Stimulated activated CD4-positive, alpha-beta T cell treated with anti-CD3 and anti-CD28 coated beads, Interleukin-1b, Interleukin-23, amount 100 ng/mL, for 24 hours (primary cell): ENCODE data around the gene TMEM145.

Experiments used
- DNase-seq, 4 experiments: peaks; one replicate each; pipeline ENCODE4 v3.0.0-alpha.2; 2020; ENCODE audit warnings: low read depth in 4 of 4, low spot score in 1 of 4

TMEM145 gene

DNA sequence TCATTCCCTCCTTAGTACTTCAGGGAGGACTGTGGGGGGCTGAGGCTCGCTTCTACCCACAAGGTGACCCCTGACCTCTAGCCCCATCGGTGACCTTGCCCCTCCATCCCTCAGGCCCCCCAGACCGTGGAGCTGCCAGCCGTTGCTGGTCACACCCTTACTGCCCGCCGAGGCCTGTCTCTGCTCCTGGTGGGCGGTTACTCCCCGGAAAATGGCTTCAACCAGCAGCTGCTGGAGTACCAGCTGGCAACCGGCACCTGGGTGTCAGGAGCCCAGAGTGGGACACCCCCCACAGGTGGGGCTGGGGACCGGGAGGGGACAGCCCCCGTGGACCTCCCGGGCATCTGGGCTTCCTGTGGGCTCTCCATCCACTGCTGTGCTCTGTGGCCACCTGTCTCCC is 44.2 kb downstream of the TMEM145 start:
- no peak for DNase-seq

DNA sequence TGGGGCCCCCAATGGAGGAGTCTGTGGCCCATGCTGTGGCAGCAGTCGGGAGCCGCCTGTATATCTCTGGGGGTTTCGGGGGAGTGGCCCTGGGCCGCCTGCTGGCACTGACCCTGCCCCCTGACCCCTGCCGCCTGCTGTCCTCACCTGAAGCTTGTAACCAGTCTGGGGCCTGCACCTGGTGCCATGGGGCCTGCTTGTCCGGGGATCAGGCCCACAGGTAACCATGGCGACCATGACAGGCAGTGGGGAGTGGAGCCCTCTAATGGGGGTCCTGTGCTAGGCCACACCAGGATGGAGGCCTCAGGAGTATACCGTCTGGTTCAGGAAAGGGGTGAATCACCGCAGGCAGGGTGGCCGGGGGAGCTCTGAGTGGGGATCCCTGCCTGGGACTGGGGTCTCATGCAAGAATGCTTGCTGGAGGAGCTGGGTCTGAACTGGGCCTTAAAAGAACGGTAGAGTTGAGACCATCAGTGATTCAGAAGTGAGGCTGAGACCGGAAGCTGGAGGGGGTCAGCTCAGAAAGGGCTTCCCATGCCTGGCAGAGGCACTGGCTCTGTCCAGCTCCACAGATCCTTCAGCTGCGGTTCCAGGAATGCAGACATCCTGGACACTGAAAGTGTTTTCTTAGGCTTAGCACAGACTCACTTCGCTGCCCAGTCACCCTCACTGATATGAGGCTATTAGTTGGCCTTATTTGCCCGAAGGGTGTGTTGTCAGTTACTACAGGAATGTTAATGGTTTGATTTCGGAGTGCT is 47.9 kb downstream of the TMEM145 start:
- DNase-seq: no peak

DNA sequence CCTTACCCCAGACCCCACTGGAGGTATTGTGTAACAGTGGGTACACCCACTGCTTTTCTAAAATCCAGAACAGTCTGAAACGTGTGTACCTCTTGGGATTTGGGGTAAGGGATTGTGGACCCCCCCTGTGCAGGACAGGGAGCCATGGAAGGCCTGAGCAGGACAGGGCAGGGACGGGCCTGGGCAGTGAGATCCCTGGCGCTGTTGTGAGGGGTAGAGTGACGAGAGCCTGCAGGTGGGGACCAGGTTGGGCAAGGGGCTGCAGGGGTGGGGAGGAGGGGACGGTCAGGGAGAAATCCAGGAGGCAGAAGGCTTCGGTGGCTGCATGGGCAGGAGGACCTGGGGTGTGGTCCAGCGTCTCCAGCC is 48.4 kb downstream of the TMEM145 start:
- DNase-seq: no peak

DNA sequence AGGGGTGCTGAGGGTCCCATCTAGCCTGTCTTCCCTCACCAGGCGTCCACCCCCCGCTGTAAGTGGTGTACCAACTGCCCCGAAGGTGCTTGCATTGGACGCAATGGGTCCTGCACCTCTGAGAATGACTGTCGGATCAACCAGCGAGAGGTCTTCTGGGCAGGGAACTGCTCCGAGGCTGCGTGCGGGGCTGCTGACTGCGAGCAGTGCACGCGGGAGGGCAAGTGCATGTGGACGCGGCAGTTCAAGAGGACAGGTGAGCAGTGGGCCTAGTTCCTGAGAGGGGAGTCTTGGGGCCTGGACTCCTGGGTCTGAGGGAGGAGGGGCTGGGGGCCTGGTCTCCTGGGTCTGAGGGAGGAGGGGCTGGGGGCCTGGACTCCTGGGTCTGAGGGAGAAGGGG is 49.2 kb downstream of the TMEM145 start:
- DNase-seq: no peak

GRCh38 chr19:42362891-42363440 is 49.9 kb downstream of the TMEM145 start:
- no peak for DNase-seq

DNA sequence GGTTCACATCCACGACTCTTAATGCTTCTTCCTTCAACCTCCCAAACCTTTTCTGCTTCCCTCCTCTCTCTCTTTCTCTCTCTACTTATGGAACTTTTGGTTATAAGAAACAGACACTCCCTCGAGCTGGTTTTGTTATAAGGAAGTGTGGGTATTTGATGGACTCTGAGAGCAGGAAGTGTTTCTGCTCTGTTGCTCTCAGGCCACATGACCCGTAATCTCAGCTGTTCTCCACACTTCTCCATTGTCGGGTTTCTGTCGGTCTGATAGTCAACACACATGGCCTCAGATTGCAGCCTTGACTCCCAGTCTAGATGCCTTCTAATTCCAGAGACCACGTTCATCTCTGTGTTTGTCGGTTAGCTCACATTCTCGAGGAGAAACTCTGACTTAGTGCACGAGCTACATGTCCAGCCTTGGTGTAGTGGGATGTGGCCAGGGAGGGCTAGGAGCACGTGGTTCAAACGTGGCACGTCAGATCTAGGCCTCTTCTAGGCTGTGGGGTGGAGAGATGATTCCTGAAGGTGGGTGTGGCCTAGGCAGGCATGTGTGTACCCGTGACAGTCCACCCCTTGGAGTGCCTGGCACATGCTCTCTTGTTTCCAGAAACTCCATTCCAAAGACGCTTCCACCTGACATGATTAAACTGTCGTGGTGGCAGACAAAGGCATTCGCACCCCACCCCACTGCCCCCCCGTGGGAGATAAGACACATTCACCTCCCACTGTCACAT is 50.7 kb downstream of the TMEM145 start:
- DNase-seq: no peak

DNA sequence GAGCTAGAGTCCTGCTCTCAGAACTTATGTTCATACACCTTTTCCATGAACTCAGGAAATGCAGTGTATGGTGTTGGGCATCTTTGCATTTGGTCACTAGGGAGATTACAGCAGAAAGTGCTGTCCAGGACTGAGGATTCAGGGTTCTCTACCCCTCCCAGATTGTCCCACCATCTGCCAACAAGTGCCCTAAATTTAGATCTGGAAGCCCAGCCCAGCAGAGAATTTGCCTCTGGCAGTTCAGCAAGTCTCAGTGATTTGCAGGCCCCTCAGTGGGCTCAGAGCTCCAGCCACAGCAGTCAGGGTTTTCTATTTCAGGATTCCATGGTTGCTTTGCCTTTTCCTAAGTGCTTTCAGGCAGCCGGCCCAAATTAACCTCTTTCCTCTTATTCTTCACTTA is 53.6 kb downstream of the TMEM145 start:
- DNase-seq: no peak

GRCh38 chr19:42367929-42368328 is 54.8 kb downstream of the TMEM145 start:
- no peak for DNase-seq

- DNase-seq: no peak
Observed at GRCh38 chr19:42368360-42368759, 55.3 kb downstream of the TMEM145 start.

GRCh38 chr19:42368765-42369164 is 55.7 kb downstream of the TMEM145 start:
- no peak for DNase-seq

DNA sequence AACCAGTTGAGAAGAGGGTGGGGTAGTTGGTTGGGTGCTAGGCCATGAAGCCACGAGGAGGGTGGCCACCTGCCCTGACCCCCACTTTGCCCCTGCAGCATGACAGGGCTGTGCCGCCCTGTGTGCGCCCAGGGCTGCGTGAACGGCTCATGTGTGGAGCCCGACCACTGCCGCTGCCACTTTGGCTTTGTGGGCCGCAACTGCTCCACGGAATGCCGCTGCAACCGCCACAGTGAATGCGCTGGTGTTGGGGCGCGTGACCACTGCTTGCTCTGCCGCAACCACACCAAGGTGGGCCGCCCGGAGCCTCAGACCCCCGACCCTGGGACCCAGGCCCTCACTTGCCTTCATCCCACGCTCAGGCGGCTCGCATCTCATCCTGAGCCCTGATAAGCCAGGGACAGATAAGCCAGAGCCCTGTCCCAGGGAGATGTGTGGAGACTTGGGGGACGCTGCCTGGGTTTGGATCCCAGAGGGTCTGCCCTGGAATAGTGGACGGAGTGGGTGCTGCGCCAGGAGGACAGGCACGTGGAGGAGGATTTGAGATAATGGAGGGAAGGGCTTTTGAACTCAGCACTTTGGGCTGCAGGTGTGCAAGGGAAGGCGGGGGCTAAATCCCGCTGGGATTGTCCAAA is 56.4 kb downstream of the TMEM145 start:
- no peak for DNase-seq

DNA sequence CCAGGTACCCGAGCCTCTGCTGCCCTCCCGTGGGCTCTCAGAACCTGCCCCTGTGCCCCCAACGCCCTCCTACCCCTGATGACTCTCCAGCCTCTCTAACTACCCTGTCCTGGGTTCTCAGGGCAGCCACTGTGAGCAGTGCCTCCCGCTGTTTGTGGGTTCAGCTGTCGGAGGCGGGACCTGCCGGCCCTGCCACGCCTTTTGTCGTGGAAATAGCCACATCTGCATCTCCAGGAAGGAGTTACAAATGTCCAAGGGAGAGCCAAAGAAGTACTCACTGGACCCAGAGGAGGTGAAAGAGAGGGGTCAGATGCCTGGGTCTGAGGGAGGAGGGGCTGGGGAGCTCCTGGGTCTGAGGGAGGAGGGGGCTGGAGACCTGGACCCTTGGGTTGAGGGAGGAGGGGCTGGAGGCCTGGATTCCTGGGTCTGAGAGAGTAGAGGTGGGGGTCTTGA is 57.0 kb downstream of the TMEM145 start:
- DNase-seq: no peak

DNA sequence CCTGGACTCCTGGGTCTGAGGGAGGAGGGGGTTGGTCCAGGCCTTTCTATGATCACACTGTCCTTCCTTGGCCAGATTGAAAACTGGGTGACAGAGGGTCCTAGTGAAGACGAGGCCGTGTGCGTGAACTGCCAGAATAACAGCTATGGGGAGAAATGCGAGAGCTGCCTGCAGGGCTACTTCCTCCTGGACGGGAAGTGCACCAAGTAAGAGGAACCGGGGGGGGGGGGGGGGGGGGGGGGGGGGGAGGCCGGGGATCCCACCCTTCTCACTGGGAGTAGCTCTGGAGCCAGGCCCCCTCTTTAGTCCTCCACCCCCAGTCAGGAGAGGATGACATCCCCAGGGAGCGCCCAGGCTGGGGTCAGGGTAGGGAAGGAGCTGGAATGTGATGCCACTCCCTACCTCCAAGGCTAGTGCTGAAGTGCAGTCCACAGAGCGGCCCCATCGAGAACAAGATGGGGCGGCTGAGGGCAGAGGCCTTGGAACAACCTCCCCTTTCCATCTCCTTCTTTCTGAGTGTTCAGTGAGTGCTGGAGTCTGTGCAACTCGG is 57.6 kb downstream of the TMEM145 start:
- no peak for DNase-seq
